GM23338 (cell line): ENCODE results near the gene GGCT.

Experiments used
- CREB1 ChIP-seq: fragments of 250-450 bp; sonication (Bioruptor Pico); IDR thresholded peaks from 2 replicates; pipeline ENCODE4 v1.5.0; 2020; ENCODE audit warnings: low read depth, mild to moderate bottlenecking, moderate library complexity
- CTCF ChIP-seq, 2 experiments: fragments of 200-600 bp in 1 of 2; sonication (generic) in 1 of 2; conservative IDR thresholded peaks; 2 replicates each; pipeline versions ENCODE4 v1.5.1 to v1.6.1; 2016 to 2017; ENCODE audit warnings: antibody characterized with exemption in 2 of 2, low read depth in 2 of 2, mild to moderate bottlenecking in 2 of 2, moderate library complexity in 1 of 2
- EZH2 ChIP-seq: fragments of 200-600 bp; sonication (generic); IDR thresholded peaks from one replicate; pipeline ENCODE4 v1.8.0; 2017; ENCODE audit warnings: antibody characterized with exemption, mild to moderate bottlenecking, low read depth; ENCODE audit not compliant: unreplicated experiment
- EZH2phosphoT487 ChIP-seq: fragments of 200-600 bp; sonication (generic); IDR thresholded peaks from one replicate; pipeline ENCODE4 v1.8.1; 2018; ENCODE audit warnings: antibody characterized with exemption; ENCODE audit not compliant: unreplicated experiment
- REST ChIP-seq: IDR thresholded peaks from one replicate; pipeline ENCODE4 v1.6.1; 2018; ENCODE audit warnings: antibody characterized with exemption; ENCODE audit not compliant: unreplicated experiment
- STAT1 ChIP-seq: IDR thresholded peaks from one replicate; pipeline ENCODE4 v1.6.1; 2016; ENCODE audit warnings: antibody characterized with exemption; ENCODE audit not compliant: unreplicated experiment

- TF ChIP-seq CTCF (conservative IDR thresholded peaks at IDR 0.05; ENCODE audit: low read depth in 2 of 2): no peak
- no peak for TF ChIP-seq STAT1
- TF ChIP-seq CREB1 (CRISPR knock-in tag): no peak
- TF ChIP-seq REST: no peak
- no peak for TF ChIP-seq EZH2
- no peak for TF ChIP-seq EZH2phosphoT487
These were observed 54.2 kb downstream of the GGCT start for GRCh38 chr7:30450240-30450982.
